ENCODE data around the gene IER3.
"Not testable (repeated sequence)": the region's sequence is repeated elsewhere in the genome, so short reads cannot be mapped to it uniquely, and the experiment has no call there.

The IER3 gene

DNA sequence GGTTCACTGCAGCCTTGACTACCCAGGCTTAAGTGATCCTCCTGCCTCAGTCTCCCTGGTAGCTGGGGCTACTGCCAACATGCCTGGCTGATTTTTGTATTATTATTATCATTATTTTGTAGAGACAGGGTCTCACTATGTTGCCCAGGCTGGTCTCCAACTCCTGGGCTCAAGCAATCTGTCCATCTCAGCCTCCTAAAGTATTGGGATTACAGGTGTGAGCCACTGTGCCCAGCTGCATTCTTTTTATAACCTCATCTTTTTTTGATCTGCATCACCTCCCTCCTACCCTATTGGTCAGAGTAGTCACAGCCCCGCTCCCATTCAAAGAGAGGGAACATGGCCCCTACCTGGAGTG lies 23.6 kb upstream of the IER3 start:
- no peak for DNase-seq

DNA sequence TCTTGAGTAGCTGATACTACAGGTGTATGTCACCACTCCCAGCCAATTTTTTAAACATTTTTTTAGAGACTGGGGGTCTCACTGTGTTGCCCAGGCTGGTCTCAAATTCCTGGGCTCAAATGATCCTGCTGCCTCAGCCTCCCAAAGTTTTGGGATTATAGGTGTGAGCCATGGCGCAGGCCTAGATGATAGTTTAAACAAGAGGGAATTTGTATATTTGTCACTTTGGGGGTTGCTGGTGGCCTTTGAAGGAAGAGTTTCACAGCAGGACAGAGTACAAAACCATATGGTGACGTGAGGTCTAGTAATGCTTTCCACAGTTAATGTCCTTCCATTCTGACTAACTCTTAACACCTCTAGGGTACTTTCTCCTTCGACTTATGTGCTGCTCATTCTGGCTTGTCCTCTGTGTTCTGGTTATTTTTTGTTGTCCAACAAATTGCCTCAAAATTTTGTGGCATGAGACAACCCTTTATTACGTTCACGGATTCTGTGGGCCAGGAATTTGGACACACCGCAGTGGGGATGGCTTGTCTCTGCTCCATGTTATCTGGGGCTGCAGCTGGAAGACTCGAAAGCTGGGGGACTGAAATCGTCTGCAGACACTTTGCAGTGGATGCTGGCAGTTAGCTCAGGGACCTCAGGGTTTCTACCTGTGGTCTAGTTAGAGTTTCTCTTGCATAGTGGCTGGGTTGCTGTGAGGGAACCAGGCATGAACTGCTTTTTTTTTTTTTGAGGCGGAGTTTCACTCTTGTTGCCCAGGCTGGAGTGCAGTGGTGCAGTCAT lies 23.0 kb upstream of the IER3 start:
- peak; percentile 60 to 64 for DNase-seq

DNA sequence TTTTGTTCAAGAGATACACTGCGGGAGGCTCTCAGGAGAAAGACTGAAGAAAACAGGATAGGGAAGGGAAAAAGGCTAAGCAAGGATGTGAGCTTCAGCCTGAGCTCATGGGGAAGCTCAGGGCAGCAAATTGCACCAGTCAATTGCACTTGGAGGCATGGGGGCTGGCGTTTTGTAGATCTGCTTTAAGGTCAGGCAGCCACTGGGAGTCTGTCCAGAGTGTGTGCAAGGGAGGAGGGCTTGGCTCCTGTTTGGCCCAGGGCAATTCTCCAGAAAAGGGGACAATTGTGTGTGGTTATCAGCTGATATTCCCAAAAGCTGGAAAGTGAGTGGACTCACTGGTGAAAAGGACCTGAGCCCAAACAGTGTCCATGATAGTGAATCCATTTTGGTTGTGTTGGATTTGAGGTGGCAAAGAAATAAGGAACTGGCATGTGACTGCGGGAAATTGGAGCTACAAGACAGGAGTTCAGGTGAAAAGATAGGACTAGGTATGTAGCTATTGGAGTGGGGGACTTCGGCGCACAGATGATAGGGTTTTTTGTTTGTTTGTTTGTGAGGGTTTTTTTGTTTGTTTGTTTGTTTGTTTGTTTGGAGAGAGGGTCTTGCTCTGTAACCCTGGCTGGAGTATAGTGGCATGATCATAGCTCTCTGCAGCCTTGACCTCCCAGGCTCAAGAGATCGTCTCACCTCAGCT lies 22.3 kb upstream of the IER3 start:
- no peak for DNase-seq

DNA sequence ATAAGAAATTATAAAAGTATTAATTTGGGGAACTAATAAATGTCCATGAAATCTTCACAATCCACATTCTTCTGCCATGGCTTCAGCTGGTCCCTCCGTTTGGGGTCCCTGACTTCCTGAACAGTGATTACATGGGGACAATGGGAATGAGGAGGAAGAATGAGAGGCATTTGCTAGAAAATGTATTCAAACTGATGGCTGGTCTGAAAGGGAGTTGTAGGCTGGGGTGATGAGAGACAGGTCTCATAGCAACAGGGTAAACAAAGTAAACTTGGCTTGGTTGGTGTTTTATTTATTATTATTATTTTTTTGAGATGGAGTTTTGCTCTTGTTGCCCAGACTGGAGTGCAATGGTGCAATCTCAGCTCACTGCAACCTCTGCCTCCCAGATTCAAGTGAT lies 21.1 kb upstream of the IER3 start:
- DNase-seq: not testable (repeated sequence)

DNA sequence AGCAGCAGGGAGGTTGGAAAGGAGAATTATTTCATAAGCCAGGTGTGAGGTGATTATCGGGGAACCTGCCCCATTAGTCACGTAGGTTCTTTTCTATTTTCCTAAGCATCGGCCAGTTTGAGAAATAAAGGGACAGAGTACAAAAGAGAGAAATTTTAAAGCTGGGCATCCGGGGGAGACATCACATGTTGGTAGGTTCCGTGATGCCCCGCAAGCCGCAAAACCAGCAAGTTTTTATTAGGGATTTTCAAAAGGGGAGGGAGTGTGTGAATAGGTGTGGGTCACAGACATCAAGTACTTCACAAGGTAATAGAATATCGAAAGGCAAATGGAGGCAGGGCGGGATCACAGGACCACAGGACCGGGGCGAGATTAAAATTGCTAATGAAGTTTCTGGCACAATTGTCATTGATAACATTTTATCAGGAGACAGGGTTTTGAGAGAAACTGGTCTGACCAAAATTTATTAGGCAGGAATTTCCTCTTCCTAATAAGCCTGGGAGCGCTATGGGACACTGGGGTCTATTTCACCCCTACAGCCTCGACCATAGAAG lies 20.2 kb upstream of the IER3 start:
- not testable (repeated sequence) for DNase-seq

DNA sequence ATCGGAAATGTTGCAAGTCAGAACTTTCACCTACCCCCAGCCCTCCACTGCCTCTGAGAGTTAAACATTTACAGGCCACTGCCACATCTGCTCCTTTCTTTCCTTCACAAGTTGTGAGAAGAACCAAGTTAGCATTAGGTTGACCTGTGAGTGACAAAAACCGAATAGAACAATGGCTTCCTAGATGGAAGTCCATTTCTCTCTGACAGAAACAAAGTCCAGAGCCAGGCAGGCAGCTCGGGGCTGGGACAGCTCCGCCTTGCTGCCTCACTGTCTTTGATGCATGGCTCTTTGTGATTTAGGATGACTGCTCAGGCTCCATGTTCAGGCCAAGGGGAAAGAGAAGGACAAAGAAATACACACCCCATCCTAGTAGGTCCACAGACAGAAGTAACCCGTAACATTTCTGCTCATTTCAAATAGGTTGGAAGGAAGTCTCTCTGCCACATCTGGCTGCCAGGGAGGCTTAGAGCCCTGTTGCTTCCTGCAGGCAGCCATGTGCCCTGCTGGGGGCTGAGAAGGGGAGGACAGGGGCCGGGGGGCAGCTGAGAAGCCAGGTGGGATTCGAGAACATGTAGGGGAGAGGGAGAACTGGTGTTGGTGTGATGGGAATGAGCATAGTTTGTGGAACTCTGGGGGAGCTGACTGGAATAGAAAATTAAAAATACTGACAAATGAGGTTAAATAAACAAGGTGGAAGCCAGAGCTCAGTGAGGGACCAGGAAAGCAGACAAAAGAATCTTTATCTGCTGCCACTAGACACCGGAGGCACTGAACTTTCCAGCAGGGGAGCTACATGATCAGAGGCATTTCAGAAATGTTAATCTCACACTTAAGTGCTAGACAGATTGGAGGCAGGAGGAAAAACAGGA lies 19.5 kb upstream of the IER3 start:
- no peak for DNase-seq

DNA sequence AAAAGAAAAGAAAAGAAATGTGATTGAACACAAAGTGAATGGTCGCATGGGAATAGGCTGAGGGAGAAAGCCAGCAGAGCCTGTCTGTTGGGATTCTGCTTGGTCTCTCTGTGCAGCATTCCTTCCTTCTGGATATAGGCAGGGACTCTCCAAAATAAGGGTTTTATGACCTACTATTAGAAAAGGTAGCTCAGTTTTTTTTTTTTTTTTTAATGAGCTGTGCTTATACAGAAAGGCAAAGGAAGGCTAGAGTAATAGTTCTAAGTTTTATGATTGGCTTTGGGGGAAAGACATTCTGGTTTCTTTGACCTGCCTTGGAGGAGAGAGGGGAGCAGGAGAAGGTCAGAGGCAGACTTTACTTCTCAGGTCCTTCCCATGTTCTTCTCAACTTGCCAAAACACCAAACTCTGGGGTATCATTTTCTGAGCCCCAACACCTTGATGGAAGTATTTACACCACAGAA lies 18.8 kb upstream of the IER3 start:
- no peak for DNase-seq

DNA sequence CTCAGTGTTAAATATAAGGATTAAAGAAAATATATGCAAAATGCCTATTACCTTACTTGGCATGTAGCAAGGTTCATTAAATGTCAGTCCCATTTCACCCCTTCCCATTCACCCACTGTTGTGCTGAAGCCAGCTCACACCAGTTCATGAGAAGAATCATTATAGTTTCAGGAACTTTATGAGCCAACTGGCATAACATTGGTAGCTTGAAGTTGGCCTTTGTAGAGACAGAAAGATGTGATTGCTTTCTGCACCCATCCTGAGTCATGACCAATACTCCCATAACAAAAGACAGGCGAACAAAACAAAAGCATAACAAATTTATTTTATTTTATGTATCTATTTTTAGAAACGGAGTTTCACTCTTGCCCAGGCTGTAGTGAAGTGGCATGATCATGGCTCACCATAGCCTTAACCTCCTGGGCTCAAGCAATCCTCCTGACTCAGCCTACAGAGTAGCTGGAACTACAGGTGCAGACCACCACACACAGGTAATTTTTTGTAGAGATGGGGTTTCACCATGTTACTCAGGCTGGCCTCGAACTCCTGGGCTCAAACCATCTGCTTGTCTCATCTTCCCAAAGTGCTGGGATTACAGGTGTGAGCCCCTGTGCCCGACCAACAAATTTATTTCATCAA lies 17.6 kb upstream of the IER3 start:
- no peak for DNase-seq

DNA sequence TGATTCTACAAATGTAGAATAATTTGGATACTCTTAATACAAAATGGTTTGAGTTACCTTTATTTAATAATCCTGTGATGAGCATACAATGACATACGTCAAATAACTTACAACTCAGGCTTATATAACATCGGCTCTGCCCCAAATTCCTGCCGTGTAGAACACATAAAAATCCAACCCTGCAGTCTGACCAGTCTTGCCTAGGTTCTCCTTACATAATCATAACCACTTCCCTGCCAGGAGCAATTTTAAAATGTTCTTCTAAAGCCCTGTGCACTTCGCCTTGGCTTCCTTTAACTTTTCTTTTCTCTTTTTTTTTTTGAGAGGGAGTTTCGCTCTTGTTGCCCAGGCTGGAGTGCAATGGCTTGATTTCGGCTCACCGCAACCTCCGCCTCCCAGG lies 16.2 kb upstream of the IER3 start:
- DNase-seq: no peak

DNA sequence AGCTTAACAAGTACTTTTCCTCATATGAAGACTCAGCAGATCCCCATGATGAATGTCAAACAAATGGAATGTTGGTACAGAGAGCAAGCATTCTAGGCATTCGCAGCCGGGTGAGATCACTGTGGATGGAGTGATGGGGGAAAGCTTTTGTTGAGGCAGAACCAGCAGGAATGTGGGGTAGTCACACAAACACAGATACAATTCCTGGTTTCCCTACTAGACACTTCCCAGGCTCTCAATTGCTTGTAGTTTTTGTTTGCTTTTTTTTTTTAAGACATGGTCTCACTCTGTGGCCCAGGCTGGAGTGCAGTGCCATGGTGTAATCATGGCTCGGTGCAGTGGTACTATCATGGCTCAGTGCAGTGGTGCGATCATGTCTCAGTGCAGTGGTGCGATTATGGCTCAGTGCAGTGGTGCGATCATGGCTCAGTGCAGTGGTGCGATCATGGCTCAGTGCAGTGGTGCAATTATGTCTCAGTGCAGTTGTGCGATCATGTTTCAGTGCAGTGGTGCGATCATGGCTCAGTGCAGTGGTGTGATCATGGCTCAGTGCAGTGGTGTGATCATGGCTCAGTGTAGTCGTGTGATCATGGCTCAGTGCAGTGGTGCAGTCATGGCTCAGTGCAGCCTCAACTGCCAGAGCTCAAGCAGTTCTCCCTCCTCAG lies 15.4 kb upstream of the IER3 start:
- DNase-seq: no peak

DNA sequence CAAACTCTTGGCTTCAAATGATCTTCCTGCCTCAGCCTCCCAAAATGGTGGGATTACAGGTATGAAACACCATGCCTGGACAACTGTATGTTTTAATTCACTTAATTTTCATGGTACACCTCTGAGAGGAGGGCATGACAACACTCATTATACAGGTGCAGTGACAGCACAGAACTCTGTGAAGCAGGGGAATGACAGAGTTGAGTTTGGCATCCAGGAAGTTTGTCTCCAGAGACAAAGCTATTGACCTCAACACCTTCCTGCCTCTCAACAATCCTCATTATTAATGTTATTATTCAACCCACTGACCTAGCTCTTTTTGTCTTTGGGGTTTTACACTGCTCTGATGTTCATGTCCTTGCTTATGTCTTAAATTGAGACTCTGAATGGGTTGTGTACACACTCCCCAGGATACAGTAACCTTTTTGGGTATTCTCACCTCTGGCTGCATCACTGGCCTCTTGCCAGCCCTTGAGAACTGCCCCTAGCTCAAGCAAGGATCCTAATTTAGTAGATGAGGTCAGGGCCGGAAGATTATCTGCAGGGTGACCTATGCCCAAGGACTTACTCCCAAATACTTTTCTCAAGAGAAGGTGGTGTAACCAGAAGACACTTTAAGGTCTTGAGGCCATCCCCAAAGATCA lies 13.0 kb upstream of the IER3 start:
- DNase-seq: no peak

DNA sequence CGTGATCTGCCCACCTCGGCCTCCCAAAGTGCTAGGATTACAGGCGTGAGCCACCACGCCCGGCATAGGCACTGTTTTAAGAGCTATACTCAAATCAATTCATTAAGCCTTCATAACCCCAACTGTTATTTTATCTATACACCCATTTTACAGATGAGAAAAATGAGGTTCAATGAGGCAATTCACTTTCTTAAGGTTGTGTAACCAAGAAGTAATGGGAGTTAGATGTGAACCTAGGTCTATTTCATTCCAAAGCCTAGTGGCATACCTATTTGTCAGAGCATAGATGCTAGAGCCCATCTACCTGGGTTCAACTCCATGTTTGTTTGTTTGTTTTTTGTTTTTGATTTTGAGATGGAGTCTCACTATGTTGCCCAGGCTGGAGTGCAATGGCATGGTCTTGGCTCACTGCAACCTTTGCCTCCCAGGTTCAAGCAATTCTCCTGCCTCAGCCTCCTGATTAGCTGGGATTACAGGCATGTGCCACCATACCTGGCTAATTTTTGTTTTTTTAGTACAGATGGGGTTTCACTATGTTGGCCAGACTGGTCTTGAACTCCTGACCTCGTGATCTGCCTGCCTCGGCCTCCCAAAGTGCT lies 12.2 kb upstream of the IER3 start:
- not testable (repeated sequence) for DNase-seq

DNA sequence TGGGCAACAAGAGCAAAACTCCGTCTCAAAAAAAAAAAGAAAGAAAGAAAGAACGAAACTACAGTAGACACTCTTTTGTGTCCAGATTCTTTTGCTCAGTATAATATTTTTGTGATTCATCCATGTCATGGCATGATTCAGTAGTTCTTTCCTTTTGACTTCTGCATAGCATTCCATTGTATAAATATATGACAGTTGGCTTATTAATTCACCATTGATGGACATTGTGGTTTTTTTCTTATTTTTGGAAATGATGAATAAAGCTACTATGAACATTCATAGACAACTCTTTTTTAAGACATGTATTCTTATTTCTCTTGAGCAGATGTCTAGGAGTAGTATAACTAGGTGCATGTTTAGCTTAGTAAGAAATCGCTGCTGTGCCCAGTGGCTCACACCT lies 10.3 kb upstream of the IER3 start:
- no peak for DNase-seq

DNA sequence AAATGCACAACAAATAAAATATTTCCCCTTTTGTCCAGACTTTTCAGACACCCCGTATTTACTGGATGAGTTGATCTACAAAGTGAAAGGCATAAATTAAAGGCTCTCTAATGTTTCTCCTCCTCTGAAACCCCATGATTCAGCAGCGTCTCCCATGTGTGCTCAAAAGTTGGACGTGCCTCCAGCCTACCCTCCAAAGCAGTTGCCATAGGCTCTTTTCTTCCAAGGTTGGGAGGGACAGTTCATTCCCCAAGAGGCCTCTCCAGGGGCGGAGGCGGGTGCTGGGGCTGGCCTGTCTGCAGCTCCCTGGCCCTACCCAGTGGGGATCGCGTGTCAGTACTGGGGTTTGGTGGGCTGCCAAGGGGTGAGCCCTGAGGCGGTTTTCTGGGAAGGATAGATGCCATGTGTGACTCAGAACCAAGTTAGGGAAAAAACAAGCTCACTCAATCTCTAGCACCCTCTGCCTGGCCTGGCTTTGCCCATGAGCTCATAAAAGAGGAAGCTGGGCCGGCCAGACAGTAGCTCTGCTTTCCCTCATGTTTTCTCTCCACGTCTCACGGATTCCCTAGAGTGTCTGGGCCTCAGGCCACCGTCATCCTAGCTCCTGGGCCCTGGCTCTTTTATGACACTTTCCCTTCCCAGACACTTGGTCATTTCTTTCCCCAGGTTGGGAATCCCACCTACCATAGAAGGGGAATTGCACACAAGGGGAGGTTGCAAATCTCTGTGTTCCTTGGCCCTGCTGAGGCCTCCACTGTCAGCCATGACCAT lies 8.0 kb upstream of the IER3 start:
- no peak for DNase-seq

DNA sequence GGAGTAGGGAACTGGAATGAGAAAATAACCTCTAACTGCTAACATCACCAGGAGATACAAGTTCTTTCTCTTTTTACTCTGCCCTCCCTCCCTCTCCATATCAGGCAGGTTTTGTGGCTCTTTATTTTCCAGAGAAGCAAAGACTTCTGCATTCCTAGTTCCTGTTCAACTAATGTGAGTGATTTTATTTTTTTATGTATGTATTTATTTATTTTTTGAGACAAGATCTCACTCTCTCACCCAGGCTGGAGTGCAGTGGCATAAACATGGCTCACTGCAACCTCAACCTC lies 6.0 kb upstream of the IER3 start:
- no peak for DNase-seq

DNA sequence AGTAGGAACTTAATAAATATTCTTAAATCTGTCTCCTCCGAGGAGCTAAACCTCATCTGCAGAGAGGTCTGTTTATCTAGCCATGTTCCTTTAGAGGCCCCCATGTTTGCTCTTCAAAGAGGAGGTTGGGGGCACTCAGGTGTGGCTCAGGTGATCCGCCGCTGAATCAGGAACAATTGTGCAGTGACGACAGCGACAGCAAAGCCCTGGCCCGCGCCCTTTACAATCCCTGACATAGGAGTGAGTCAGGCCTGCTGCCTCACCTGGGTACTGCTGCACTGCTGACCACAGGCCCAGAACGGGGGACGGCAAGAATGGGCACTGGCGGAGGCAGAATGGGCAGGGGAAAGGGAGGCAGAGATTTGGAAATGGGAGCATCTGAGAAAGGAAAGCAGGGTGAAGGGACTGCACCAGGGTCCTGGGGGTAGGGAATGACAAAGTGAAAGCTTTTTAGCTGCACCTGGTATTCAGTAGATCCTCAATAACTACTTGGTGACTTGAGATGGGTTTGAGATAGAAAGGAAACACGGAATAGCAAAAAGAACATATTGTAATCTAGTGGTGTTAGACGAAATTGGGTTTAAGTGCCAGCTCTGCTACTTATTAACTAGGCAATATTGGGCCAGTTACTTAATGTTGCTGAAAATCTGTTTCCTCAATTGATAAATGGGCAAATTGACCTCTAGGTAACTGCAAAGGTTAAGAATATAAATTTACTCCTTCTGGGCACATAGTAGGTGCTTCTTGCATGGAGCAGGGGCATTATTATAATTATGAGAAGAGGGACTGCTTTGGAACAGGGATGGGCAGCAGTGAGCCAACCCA lies 5.4 kb upstream of the IER3 start:
- no peak for DNase-seq

DNA sequence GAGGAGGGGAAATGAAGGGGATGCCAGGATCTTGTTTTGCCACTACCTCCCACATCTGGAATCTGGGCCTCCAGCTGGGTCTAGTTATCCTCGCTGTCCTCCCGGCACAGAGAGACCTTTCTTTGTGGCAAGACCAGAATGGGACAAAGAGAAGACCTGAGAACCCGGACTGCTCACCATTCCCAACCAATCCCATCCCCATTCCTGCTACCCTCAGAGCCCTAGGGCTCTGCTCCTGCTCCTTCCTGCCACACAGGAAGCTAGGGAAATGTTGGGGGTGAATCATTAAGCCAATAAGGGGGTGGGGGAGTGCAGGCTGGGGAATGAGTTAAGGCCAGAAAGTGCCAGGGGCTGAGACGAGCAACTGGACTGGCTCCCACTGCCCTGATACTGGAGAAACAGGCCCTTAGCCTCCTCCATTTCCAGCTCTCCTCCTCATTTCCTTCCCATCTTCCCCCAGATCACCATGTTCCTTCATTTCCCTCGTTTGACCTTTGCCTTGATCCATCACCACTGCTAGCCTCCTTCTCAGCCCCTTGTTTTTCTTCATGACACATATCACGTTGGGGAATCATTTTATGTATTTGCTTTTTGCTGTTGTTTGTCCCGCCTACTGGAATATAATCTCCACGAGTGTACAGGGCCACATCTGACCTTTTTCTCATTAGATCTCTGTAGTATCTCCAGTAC lies 4.6 kb upstream of the IER3 start:
- DNase-seq: no peak

DNA sequence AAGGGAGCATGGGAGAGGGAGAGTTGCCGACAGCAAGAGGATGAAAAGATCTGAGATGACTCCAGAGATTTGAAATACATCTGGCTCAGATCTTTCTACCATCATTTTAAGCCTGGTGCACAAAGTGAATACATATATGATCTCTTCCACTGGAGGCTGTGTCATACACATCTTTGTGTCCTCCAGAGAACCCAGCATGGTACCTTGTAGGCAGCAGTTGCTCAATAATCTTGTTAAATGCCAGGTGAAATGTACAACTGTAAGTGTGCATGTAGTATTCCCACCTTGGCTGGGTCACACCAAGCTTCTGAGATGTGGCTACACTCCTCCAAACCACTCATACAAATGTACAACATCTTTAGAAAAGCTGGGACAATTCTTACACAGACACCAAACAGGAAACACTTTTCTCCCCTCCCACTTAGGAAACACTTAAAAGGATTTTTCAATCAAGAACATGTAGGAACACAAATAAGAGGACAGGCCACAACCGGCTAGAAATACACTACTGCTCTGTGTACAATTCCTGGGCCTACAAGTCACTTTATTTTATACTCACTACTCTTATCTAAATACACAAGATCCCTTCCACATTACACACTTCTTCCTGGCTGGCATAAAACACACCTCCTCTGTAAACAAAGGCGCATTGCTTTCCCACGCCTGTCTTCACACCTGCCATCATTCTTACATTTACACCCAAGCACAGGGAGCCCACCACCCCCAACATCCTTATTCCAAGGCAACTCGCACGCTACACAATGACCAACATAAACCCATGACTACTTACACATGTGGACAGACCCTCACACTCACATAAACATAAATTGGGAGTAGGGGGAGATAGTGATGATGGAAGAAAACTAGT lies 3.8 kb upstream of the IER3 start:
- no peak for DNase-seq
